Left ventricle myocardium superior (tissue), 1 donor: Measurements from ENCODE around the gene ELMO1. TPM values are rescaled to one million over a fixed set of nuclear protein-coding genes. Genes with fewer than 3 reads are reported as not detected.

Experiments used
- ATAC-seq: fragments of 200-7000 bp; cut with Tn5 transposase; one replicate; pipeline ENCODE4 v1.9.1; 2020; ENCODE audit warnings: mild to moderate bottlenecking, moderate library complexity
- DNase-seq: peaks from one replicate; pipeline ENCODE4 v3.0.0-alpha.2; 2020
- intact Hi-C: fragments of 100-400 bp; cut with micrococcal nuclease; formaldehyde crosslinking; loops from one replicate; pipeline ENCODE4 v1.11.0; 2022
- total RNA-seq: library from RNA; stranded (reverse); fragmentation: NEBNext Ultra II Directional; extraction: Animal tissue kit (Norgen Biotek cat#: 25700); gene quantifications from one replicate; pipeline ENCODE4 v1.2.1, GENCODE V29; 2021
- donor health status: DM: no; HTN: yes; CAD: no; lungs with severe emphysema.

Gene ELMO1
- total RNA-seq, 1 donor from 2014 or later = 13.0 TPM

GRCh38 chr7:37074370-37074769, 374.3 kb downstream of the ELMO1 start:
- no peak for ATAC-seq
- DNase-seq = no peak
- intact Hi-C loops = no loop called here

GRCh38 chr7:37071124-37071523, 377.5 kb downstream of the ELMO1 start:
- ATAC-seq = no peak
- no peak for DNase-seq
- intact Hi-C loops = no loop called here

DNA sequence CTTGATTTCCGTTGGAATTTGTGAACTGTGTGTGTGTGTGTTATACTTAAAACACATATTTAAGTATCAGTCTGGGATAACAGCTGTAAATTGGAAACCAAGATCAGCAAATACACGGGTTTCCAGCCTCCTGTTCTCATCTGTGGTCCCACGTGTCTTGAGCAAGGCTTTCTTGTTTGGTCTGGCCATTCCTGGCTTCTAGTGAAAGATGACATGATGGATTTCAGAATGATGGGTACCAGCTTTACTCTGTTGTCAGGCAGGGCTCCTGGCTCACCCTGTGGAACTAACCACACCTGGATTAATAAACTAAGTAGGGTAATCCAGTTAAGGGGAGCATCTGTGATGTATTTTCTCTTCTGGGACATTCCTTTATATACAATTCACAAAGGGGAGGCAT, 378.2 kb downstream of the ELMO1 start:
- intact Hi-C loops = no loop called here
- ATAC-seq (no peak), DNase-seq (no peak)

DNA sequence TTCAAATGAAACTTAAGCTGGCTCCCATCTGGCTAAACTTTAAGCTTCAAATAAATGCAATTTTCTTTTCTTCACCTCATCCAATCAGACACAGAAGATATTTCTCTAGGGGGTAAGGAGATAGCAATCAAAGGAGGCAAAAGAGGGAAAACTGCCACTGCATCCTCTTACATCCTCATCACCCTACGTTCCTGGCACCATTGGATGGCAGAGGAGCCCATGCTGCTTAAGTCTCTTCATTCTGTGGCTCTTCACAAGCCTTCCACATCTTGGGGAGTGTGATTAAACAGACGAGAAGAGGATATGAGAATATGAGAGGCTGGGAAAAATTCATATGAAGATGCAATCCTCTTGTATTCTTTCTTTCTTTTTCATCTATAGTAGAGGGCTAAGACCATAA, 378.6 kb downstream of the ELMO1 start:
- DNase-seq (no peak), ATAC-seq (no peak)
- intact Hi-C loops = no loop called here

DNA sequence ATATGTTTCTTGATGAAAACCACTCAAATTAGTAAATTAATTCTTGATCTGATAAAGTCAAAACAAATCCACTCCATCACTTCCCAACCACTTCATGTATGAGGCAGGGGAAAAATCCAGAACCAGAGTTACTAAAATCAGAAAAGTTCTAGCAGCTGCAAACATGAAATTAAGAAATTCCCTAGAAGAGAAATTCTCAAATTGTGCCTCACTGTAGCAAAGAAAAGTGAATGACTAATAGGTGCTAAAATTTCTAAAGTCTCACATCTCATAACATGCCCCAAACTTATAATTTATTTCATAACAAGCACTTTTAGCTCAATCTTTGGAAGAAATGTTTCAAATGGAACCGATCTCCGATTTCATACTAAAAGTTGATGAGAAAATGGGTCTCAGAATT, 379.3 kb downstream of the ELMO1 start:
- intact Hi-C loops = no loop called here
- ATAC-seq (no peak), DNase-seq (no peak)

- DNase-seq (no peak), ATAC-seq (no peak)
- intact Hi-C loops = no loop called here
These were observed 379.8 kb downstream of the ELMO1 start for GRCh38 chr7:37068902-37069301.

- ATAC-seq = no peak
- DNase-seq = no peak
- intact Hi-C loops = no loop called here
These were observed 380.6 kb downstream of the ELMO1 start for GRCh38 chr7:37068038-37068437.

DNA sequence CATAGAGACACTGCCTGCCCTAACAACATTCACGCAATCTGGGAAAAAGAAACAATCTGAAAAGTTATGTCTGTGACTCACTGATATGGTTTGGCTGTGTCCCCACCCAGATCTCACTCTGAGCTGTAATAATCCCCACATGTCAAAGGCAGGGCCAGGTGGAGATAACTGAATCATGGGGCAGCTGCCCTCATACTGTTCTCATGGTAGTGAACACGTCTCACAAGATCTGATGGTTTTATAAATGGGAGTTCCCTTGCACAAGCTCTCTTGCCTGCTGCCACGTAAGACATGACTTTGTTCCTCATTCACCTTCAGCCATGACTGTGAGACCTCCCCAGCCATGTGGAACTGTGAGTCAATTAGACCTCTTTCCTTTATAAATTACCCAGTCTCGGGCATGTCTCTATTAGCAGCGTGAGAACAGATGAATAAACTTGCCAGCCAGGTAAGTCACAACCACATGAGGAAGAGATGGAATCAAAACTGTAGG, 382.8 kb downstream of the ELMO1 start:
- ATAC-seq = peak; percentile 23
- intact Hi-C loops = no loop called here
- no peak for DNase-seq

DNA sequence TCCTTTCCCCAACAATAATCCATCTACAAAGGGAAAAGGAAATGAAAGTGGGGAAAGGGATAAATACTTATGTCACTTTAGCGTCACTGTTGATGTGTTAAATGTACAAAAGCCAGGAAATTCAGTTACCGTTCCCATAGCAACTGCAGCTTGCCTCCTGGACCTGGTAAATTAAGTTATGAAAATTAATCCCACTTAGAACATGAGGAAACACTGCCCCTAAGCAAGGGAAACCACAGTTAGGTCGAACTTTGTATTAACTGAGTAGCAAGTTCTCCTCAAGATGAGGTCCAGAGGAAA, 386.2 kb downstream of the ELMO1 start:
- intact Hi-C loops = no loop called here
- DNase-seq = no peak
- ATAC-seq = no peak

- ATAC-seq (no peak), DNase-seq (no peak)
- intact Hi-C loops = no loop called here
These were observed 386.7 kb downstream of the ELMO1 start for GRCh38 chr7:37061849-37062559.

GRCh38 chr7:37056234-37056912, 392.3 kb downstream of the ELMO1 start:
- ATAC-seq (no peak), DNase-seq (no peak)
- intact Hi-C loops = no loop called here

- DNase-seq (no peak), ATAC-seq (no peak)
- intact Hi-C loops = no loop called here
These were observed 393.9 kb downstream of the ELMO1 start for GRCh38 chr7:37054624-37055241.

DNA sequence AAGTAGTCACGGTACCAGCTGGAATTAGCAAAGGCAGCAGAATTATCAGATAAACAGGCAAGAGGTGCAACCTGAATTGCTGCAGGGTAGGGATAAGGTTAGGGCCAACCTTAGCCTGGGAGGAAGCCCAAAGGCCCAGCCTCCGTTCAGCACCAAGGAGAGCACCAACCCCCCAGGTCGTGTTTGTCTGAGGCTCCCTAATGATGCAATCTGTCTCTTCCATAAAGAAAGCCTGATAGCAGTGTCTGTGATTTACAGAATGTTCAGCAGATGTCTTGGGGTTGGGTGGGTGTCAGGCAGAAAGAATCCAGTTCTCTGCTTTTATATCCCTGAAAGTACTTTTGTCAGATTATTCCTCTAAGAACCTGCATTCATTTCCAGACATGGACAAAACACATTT, 396.0 kb downstream of the ELMO1 start:
- intact Hi-C loops = no loop called here
- ATAC-seq (no peak), DNase-seq (no peak)

GRCh38 chr7:37050801-37051200, 397.9 kb downstream of the ELMO1 start:
- DNase-seq (no peak), ATAC-seq (no peak)
- intact Hi-C loops = no loop called here

- ATAC-seq = no peak
- intact Hi-C loops = no loop called here
- no peak for DNase-seq
These were observed 400.0 kb downstream of the ELMO1 start for GRCh38 chr7:37048674-37049073.

- intact Hi-C loops = no loop called here
- no peak for DNase-seq
- ATAC-seq = no peak
These were observed 401.4 kb downstream of the ELMO1 start for GRCh38 chr7:37047260-37047659.

DNA sequence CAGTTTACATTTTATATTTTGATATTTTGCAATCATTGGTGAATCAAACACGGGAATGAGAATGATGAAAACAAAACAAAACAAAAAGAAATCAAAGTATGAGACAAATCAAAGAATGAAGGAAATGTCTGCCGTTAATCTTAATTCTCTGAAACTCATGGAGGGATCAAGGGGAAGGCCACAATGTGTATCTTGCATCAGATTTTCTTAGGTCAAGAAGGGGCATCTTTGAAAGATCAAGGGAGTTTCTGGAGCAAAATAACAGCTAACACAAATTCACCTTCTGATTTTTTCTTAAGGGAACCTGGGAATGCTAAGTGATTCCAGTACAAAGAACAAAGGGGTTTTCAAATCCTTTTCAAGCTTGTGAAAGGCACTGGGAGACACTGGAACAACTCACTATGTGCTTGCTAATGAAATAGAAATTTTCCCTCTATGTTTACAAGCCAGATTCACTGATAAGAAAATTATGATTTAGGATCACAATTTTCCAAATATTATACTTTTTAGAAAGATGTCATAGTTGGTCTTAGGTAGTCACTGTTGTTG, 402.1 kb downstream of the ELMO1 start:
- intact Hi-C loops = no loop called here
- no peak for ATAC-seq
- no peak for DNase-seq

- intact Hi-C loops = no loop called here
- DNase-seq = no peak
- ATAC-seq = no peak
These were observed 402.9 kb downstream of the ELMO1 start for GRCh38 chr7:37045681-37046179.

DNA sequence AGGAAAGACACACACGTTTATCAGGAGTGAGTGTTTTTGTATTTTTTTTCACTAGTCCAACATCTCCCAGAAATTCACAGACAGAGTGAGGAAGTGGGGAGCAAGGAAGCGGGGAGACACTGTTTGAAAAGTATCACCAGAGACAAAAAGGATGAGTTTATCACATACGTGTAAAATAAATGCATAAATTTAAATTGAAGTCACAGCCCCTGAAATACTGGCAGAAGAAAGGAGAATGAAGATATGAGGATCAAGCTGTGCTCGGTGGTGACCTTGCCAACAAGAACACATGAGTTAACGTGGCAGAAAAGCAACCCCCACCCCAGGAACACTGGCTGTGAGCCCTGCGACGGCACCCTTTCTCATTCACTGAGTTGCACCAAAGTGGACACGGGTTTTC, 407.2 kb downstream of the ELMO1 start:
- intact Hi-C loops = no loop called here

GRCh38 chr7:37040330-37040729, 408.3 kb downstream of the ELMO1 start:
- no peak for ATAC-seq
- intact Hi-C loops = no loop called here
- DNase-seq = no peak

More for the DNA sequence above, 407.2 kb downstream of the ELMO1 start:
- no peak for DNase-seq
- ATAC-seq = no peak
